Measurements from ENCODE around the gene LRRD1. TPM values are rescaled to one million over a fixed set of nuclear protein-coding genes. Genes with fewer than 3 reads are reported as not detected.

The LRRD1 gene
- total and polyA plus RNA-seq, 2 of the 8 experiments (the other 6 are each of a cell fraction or from before 2014, with no cell fraction given), result not detected

DNA sequence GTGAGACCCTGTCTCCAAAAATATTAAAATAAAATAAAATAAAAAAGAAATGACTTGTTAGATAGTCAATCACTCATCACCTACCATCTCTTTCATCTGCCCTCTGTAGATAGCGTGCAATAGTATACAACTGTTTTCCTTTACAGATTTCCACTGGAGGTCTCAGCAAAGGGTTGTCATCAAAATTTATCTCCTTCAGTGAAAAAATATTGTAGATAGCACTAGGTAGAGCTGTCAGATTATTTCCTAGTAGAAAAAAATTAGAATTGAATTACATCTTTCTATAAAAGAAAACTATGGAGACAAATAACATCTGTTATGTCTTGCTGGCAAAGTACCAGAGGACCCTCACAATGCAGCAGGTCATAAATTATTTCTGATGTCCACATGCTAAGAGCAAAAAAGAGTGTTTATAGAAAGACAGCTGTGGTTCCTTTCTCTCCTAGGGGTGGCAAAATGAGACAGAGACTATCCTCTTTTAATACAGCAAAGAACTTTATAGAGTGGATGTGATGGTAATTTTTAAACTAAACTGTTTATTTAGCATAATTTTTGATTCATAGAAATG lies 28.4 kb downstream of the LRRD1 start:
- FAIRE-seq (no peak), DNase-seq (ENCODE audit: low read depth in 1 of 2, low spot score in 2 of 2) (no peak)
- no peak overlapping the region for H3K18ac ChIP-seq (ENCODE audit: extremely low read depth, low read length)
- H2BK20ac ChIP-seq (ENCODE audit: low read length), result no peak overlapping the region
- H2BK12ac ChIP-seq (ENCODE audit: low read depth, low read length), result no peak overlapping the region
- H3K4ac ChIP-seq (replicated peaks; ENCODE audit: insufficient read length, low read depth, low read length), result no peak overlapping the region
- H2BK5ac ChIP-seq (ENCODE audit: low read depth, low read length), result no peak overlapping the region
- no peak overlapping the region for H4K91ac ChIP-seq (replicated peaks; ENCODE audit: insufficient read length, low read length)
- H4K8ac ChIP-seq (ENCODE audit: extremely low read depth, insufficient read depth, low read length), result no peak overlapping the region
- no peak overlapping the region for H4K5ac ChIP-seq (ENCODE audit: insufficient read length, low read depth, low read length)
- 81% methylated on average over 1 of the region's 1 CpG; no CpG with 5 or more reads in 1 of the 2 experiments for WGBS, 2 experiments (ENCODE audit: extremely low coverage in 1 of 2, insufficient coverage in 1 of 2, insufficient read length in 1 of 2, insufficient replicate concordance in 2 of 2, low coverage in 1 of 2, low lambda C conversion rate in 2 of 2, missing lambda C conversion rate in 1 of 2)
- H3K36me3 ChIP-seq (ENCODE audit: control insufficient read depth in 2 of 4, insufficient read depth in 4 of 4, low read length in 3 of 4), result no peaks in the 10 kb centered on the region
- H3K27me3 ChIP-seq (replicated peaks in 1 of 4; ENCODE audit: control insufficient read depth in 3 of 4, extremely low read depth in 1 of 4, insufficient read depth in 3 of 4, low read length in 3 of 4), result no peaks in the 10 kb centered on the region
- no peak overlapping the region for H3K4me2 ChIP-seq (ENCODE audit: insufficient read depth in 1 of 2, low read depth in 2 of 2, low read length in 2 of 2)
- H4K20me1 ChIP-seq (replicated peaks in 1 of 2; ENCODE audit: control insufficient read depth in 1 of 2, insufficient read depth in 2 of 2, low read length in 2 of 2), result no peaks in the 10 kb centered on the region
- H2AFZ ChIP-seq (ENCODE audit: low read length), result no peak overlapping the region
- no peaks in the 10 kb centered on the region for H3K79me1 ChIP-seq (ENCODE audit: low read depth, low read length)
- H3K23ac ChIP-seq (ENCODE audit: insufficient read length), result no peak overlapping the region
- no peak overlapping the region for H3K14ac ChIP-seq (ENCODE audit: insufficient read length)
- POLR2A ChIA-PET (ENCODE audit: partially characterized antibody), result interaction anchor here (1.1 kb wide), 1 partner anchor 15 kb away, joined by 3 read pairs; no protein-coding TSS in a partner anchor
- H3K23me2 ChIP-seq (ENCODE audit: low read depth, low read length), result no peaks in the 10 kb centered on the region
- no peak overlapping the region for H2BK120ac ChIP-seq (replicated peaks; ENCODE audit: low read depth, low read length)
- no peaks in the 10 kb centered on the region for H3K79me2 ChIP-seq (ENCODE audit: control insufficient read depth in 1 of 2, insufficient read depth in 2 of 2, low read length in 2 of 2)
- TF ChIP-seq KDM5A (IDR thresholded peaks at IDR 0.05; ENCODE audit: low read length) (no peak), SP4 (IDR thresholded peaks at IDR 0.05; ENCODE audit: low read length) (no peak), YY1 (IDR thresholded peaks at IDR 0.05; ENCODE audit: low read depth, low read length) (no peak), SIN3A (conservative IDR thresholded peaks at IDR 0.05 in 1 of 2, IDR thresholded peaks at IDR 0.05 in 1 of 2; ENCODE audit: low read depth in 1 of 2, low read length in 2 of 2) (no peak)
- TF ChIP-seq, protein P1, sequence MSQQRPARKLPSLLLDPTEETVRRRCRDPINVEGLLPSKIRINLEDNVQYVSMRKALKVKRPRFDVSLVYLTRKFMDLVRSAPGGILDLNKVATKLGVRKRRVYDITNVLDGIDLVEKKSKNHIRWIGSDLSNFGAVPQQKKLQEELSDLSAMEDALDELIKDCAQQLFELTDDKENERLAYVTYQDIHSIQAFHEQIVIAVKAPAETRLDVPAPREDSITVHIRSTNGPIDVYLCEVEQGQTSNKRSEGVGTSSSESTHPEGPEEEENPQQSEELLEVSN (IDR thresholded peaks at IDR 0.05), result no peak
- TF ChIP-seq, protein P2, sequence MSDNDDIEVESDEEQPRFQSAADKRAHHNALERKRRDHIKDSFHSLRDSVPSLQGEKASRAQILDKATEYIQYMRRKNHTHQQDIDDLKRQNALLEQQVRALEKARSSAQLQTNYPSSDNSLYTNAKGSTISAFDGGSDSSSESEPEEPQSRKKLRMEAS (IDR thresholded peaks at IDR 0.05), result no peak
- H3K4me1 ChIP-seq (replicated peaks in 1 of 4; ENCODE audit: control insufficient read depth in 3 of 4, insufficient read depth in 4 of 4, low read length in 3 of 4), result no peaks in the 10 kb centered on the region
- H2BK15ac ChIP-seq (ENCODE audit: low read length), result no peak overlapping the region
- H2AK5ac ChIP-seq (ENCODE audit: low read depth, low read length), result no peak overlapping the region
- no peak overlapping the region for H3K56ac ChIP-seq (replicated peaks; ENCODE audit: insufficient read length, low read depth, low read length)
- CTCF ChIA-PET (ENCODE audit: partially characterized antibody), result no interaction called here
- H3K9me3 ChIP-seq (ENCODE audit: insufficient read depth in 2 of 2, low read depth in 1 of 2, low read length in 1 of 2), result no peaks in the 10 kb centered on the region
- H3K9ac ChIP-seq (replicated peaks in 1 of 4; ENCODE audit: extremely low read depth in 1 of 4, low read depth in 3 of 4, low read length in 3 of 4), result no peak overlapping the region
- H3K27ac ChIP-seq (ENCODE audit: low read depth, low read length), result no peak overlapping the region
- H3K4me3 ChIP-seq (ENCODE audit: extremely low read depth in 1 of 4, insufficient read depth in 2 of 4, low read depth in 3 of 4, low read length in 4 of 4), result no peak overlapping the region
